ENCODE results near the gene NEK10.

Gene NEK10

GRCh38 chr3:27119639-27120038 is 249.5 kb downstream of the NEK10 start:
- DNase-seq (ENCODE audit: low read depth in 3 of 3, low spot score in 1 of 3) = no peak

GRCh38 chr3:27115352-27115751 is 253.8 kb downstream of the NEK10 start:
- no peak for DNase-seq (ENCODE audit: low read depth in 3 of 3, low spot score in 1 of 3)

GRCh38 chr3:27114684-27115083 is 254.5 kb downstream of the NEK10 start:
- DNase-seq (ENCODE audit: low read depth in 3 of 3, low spot score in 1 of 3) = no peak

- no peak for DNase-seq (ENCODE audit: low read depth in 3 of 3, low spot score in 1 of 3)
Observed at GRCh38 chr3:27114129-27114528, 255.1 kb downstream of the NEK10 start.

- DNase-seq (ENCODE audit: low read depth in 3 of 3, low spot score in 1 of 3) = no peak
Observed at GRCh38 chr3:27110020-27110419, 259.2 kb downstream of the NEK10 start.

GRCh38 chr3:27108322-27108721 is 260.9 kb downstream of the NEK10 start:
- no peak for DNase-seq (ENCODE audit: low read depth in 3 of 3, low spot score in 1 of 3)

- DNase-seq (ENCODE audit: low read depth in 3 of 3, low spot score in 1 of 3) = no peak
Observed at GRCh38 chr3:27105904-27106303, 263.3 kb downstream of the NEK10 start.

GRCh38 chr3:27097182-27097581 is 272.0 kb downstream of the NEK10 start:
- DNase-seq (ENCODE audit: low read depth in 3 of 3, low spot score in 1 of 3) = no peak

GRCh38 chr3:27095553-27096222 is 273.5 kb downstream of the NEK10 start:
- DNase-seq (ENCODE audit: low read depth in 3 of 3, low spot score in 1 of 3) = no peak

GRCh38 chr3:27094721-27095120 is 274.5 kb downstream of the NEK10 start:
- no peak for DNase-seq (ENCODE audit: low read depth in 3 of 3, low spot score in 1 of 3)

- no peak for DNase-seq (ENCODE audit: low read depth in 3 of 3, low spot score in 1 of 3)
Observed at GRCh38 chr3:27093771-27094170, 275.4 kb downstream of the NEK10 start.

GRCh38 chr3:27090275-27091041 is 278.7 kb downstream of the NEK10 start:
- no peak for DNase-seq (ENCODE audit: low read depth in 3 of 3, low spot score in 1 of 3)

- no peak for DNase-seq (ENCODE audit: low read depth in 3 of 3, low spot score in 1 of 3)
Observed at GRCh38 chr3:27089645-27090044, 279.5 kb downstream of the NEK10 start.

GRCh38 chr3:27089068-27089467 is 280.1 kb downstream of the NEK10 start:
- DNase-seq (ENCODE audit: low read depth in 3 of 3, low spot score in 1 of 3) = no peak

- DNase-seq (ENCODE audit: low read depth in 3 of 3, low spot score in 1 of 3) = no peak
Observed at GRCh38 chr3:27085829-27086730, 283.1 kb downstream of the NEK10 start.

GRCh38 chr3:27081992-27082607 is 287.1 kb downstream of the NEK10 start:
- DNase-seq (ENCODE audit: low read depth in 3 of 3, low spot score in 1 of 3) = no peak

- no peak for DNase-seq (ENCODE audit: low read depth in 3 of 3, low spot score in 1 of 3)
Observed at GRCh38 chr3:27081566-27081965, 287.6 kb downstream of the NEK10 start.

- no peak for DNase-seq (ENCODE audit: low read depth in 3 of 3, low spot score in 1 of 3)
Observed at GRCh38 chr3:27080258-27080525, 289.0 kb downstream of the NEK10 start.

GRCh38 chr3:27079427-27080257 is 289.5 kb downstream of the NEK10 start:
- no peak for DNase-seq (ENCODE audit: low read depth in 3 of 3, low spot score in 1 of 3)

GRCh38 chr3:27078246-27078913 is 290.8 kb downstream of the NEK10 start:
- DNase-seq (ENCODE audit: low read depth in 3 of 3, low spot score in 1 of 3) = no peak
